Right ventricle myocardium superior (tissue), 1 donor: ENCODE results near the gene KIF6. TPM values are rescaled to one million over a fixed set of nuclear protein-coding genes. Genes with fewer than 3 reads are reported as not detected.

ENCODE experiments used
- ATAC-seq: fragments of 200-7000 bp; cut with Tn5 transposase; one replicate; pipeline ENCODE4 v1.9.1; 2020; ENCODE audit warnings: mild to moderate bottlenecking; ENCODE audit not compliant: poor library complexity
- DNase-seq: peaks from one replicate; pipeline ENCODE4 v3.0.0-alpha.2; 2020
- intact Hi-C: fragments of 100-400 bp; cut with DNase I; formaldehyde crosslinking; loops from one replicate; pipeline ENCODE4 v1.11.2; 2022
- total RNA-seq: library from RNA; stranded (reverse); fragmentation: NEBNext Ultra II Directional; extraction: Animal tissue kit (Norgen Biotek cat#: 25700); gene quantifications from one replicate; pipeline ENCODE4 v1.2.1, GENCODE V29; 2021
- donor health status: DM: no; HTN: yes; CAD: no; lungs with severe emphysema.

The KIF6 gene
- total RNA-seq, 1 donor from 2014 or later, result 0.27 TPM

DNA sequence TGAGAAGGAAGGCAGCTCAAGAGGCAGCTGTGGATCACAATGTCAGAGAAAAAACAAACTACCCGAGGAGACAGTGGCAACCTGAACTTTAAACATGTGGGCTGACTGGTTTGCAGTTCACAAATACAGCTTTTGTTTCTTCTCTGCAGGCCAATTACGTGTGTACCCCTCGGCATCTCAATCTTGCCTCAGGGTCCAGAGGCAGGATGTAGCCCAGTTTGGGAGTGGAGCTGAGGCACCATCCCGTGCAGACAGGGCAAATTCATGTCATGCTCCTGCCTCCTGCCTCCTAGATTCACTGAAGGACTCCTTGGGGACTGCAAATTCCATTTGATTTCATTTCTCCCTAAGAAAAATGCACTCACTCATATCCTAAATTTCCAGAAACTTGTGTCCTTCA, 308.5 kb downstream of the KIF6 start:
- ATAC-seq, result no peak
- intact Hi-C loops, result no loop called here
- no peak for DNase-seq

DNA sequence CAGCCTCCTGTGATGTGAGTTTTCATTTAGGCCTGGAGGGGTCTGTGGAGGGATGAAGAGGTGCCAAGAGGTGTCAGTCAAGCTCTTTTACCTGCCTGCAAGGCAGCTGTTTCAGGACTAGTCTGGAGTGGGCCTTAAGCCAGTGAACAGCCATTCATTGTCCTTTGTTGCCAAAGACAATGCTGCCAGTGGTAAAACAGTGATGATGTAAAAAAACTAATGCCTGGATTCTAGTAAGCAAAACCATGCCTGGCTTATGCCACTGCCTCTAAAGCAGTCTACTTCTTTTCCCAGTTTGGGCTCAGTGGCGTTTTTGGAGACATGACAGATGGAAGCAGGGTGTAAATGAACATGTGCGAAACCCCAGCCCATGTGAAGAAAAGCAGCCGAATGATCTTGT, 309.2 kb downstream of the KIF6 start:
- ATAC-seq (no peak), DNase-seq (no peak)
- intact Hi-C loops, result no loop called here

DNA sequence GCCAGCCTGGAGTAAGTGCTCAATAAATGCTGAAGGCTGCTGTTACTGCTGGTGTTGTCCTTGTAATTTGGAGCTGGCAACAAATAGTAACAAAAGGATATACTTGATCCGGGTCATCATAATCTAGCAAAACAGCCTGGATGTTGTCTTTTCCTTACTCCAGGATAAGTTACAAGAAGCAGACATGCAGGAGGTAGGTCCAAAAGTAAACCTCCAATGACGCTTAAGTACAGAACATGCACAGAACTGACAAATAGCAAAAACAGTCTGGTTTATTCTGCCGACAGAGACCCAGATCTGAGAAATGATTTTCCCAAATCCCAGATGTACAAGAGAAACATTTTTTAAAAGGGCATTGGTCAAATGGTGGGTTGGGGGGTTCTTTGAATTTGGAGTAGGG, 309.7 kb downstream of the KIF6 start:
- ATAC-seq, result no peak
- DNase-seq, result no peak
- intact Hi-C loops, result no loop called here

DNA sequence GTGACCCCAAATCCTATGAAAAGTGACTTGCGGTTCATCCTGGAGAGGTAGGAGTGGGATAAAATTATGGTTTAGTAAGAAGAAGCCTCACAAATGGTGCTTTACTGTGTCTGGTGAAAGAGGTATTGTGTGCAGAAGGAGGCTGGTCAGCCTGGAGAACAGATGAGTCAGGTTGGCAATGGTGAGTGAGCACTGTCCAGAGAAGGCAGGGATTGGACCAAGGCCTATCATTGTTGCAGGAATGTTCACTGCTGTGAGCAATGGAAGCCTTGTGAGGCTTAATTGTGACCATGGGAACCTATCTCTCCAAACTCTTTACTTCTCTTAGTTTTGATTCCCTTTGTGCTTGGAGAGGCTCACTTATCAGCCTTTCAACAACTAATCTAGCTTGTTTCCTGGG, 313.7 kb downstream of the KIF6 start:
- intact Hi-C loops, result no loop called here
- peak; percentile 71 for ATAC-seq
- DNase-seq, result no peak

DNA sequence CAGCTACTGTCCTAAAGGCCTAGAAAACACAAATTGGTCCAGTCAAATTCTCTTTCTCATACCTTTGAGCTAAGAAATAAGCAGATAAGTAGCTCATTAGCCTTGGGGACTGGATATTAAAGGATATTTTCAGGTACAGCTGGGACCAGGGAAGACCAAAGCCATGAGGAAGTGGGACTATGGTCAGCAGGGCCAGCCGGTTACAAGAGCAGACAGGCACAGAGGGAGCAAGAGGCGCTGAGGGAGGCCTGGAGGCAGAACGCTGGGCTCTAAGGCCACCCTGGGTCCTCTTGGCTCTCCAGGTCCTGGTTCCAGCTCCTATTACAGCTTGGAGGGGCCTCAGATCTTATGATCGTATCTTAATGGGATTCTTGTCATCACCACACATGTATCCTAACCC, 314.2 kb downstream of the KIF6 start:
- DNase-seq, result no peak
- no peak for ATAC-seq
- intact Hi-C loops, result no loop called here

DNA sequence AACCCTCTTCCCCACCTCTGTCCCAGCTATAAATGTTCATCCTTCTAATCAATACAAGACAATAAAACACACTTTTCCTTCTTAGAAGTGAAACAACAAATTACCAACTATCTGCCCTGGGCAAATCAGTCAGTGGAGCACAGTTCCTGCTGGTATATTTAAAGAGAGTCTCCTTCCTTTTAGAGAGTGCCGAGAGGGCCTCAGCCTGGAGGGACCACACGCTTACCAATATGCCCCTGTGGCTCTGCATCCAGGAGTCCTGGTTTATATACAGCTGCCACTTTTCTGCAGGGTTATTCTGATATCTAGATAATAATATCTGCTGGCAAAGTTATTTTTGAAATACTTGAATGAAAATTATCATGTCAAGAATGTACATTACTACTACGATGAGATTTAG, 315.3 kb downstream of the KIF6 start:
- intact Hi-C loops, result no loop called here
- ATAC-seq (no peak), DNase-seq (no peak)

DNA sequence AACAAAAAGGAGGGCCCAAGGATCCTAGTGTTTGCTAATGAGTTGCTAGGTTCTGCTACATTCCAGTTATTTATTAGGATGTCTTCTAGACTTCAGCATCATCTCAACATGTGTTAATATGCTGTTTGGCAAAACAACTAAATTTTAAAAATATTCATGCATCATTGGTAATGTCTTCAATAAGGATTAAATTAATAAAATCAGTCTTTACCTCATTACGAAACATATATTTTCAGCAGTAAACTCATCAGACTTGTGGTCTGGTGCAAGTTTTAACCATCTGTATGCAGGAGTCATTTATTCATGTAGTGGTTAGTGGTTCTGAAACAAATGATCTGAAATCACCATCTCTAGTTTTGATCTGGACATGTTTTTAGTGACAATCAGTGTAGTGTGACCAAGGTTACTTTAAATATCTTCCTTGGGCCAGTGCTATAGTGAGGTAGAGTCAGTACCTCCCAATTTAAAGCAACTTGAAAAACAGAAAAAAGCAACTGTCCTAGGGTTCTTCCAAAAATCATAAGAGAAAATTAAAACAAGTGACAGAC, 317.7 kb downstream of the KIF6 start:
- intact Hi-C loops, result no loop called here
- DNase-seq (no peak), ATAC-seq (no peak)

DNA sequence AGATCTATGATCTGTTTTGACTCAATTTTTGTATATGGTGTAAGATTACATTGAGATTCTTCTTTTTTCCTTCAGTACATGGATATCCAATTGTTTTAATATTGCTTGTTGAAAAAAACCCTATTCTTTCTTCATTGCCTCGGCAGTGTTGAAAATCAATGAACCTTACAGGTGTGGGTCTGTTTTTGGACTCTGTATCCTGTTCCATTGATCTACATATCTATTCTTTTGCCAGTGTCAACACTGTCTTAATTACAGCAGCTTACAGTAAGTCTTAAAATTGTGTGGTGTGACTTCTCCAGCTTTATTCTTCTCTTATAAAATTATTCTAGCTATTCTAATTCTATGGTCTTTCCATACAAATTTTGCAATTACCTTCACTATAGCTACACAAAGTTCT, 320.9 kb downstream of the KIF6 start:
- no peak for DNase-seq
- intact Hi-C loops, result no loop called here
- no peak for ATAC-seq

DNA sequence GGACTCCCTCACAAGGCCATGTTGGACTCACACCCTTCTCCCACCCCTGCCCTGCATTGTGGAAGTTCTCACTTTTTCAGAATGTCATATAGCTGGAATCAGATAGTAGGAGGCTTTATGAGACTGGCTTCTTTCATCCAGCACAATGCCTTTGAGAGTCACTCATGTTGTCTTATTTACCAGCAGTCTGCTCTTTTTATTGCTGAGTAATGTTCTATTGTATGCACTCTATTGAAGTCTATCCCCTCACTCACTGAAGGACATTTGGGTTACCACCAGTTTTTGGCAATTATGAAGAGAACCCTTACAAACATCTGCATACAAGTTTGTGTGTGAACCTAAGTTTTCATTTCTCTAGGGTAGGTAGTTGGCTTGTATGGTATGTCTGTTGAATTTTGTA, 321.9 kb downstream of the KIF6 start:
- intact Hi-C loops, result no loop called here
- DNase-seq (no peak), ATAC-seq (no peak)

DNA sequence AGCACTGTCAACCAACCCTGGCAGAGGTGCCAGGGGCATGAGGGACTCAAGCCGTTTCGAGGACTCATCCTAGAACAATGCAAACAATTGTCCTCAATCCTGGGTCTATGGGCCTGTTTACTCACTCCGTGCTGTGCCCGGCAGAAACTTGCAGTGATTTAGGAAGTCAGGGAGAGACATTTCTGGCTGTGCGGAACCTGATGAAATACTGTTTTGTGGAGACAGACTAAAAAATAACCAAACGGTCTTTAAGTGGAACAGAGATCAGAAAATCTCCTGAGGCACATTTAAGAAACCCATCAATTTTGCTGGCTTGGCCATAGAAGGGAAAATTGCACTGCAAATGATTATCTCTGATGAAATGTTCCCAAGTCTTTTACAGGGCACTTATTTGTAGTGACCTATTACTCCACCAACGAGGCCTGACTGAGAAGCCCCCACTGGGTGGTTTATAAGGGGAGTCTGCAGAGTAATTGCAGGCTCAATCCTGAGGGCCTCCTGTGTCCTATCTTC, 322.9 kb downstream of the KIF6 start:
- ATAC-seq (no peak), DNase-seq (no peak)
- intact Hi-C loops, result no loop called here

DNA sequence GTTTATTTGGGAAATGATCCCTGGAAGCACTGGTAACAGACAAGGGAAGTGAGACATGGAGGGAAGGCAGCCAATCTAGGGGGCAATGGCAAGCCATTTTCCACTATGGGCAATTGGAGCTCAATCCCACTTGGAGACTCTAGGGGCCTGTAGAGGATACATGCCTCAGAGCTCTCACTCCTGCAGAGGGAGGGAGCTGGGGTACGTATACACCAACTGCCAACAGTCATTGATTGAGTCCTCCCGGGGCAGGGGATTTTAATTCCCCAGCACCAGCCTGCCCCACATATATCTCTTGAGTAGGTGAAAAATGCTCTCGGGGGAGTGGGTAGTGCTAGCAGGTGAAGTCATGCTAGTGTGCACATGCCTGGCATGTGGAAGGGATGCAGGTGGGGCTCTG, 323.8 kb downstream of the KIF6 start:
- intact Hi-C loops, result no loop called here
- ATAC-seq (no peak), DNase-seq (no peak)

DNA sequence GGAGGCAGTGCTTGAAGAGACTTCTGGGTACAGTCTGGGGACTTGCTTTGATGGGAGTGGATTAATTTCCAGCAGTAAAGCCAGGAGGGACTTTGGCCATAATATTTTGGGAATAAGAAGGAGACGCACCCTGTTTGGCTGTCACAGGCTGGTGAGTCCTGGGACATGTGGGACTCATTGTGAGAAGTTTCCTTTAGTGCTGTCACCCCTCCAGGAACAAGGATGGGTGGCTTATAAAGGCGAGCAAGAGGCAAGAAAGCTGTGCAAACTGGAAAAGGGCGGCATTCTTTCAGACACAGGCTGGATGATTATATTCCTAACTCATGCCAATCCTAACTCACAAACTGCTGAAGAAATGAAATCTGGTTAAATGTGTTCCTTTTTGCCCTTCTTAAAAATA, 325.2 kb downstream of the KIF6 start:
- intact Hi-C loops, result no loop called here
- no peak for DNase-seq
- no peak for ATAC-seq

DNA sequence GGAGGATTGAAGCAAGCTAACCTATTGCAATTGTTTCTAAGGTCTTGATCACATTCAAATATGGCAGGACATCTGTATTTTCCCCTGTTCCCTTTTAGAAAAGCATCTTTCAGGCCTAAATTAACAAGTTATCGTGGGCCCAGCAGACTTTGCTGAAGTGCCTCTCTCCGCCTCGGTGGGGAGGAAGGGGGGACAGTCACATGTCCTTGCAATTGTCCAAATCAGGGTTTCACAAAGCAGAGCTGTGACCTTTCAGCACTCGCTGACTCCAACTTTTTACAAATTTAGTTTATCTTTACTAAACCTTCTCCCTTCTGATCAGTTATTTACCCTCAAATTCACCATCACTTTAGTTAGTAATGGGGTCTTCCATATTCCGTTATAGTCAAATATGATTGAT, 328.4 kb downstream of the KIF6 start:
- ATAC-seq, result no peak
- intact Hi-C loops, result no loop called here
- DNase-seq, result no peak

DNA sequence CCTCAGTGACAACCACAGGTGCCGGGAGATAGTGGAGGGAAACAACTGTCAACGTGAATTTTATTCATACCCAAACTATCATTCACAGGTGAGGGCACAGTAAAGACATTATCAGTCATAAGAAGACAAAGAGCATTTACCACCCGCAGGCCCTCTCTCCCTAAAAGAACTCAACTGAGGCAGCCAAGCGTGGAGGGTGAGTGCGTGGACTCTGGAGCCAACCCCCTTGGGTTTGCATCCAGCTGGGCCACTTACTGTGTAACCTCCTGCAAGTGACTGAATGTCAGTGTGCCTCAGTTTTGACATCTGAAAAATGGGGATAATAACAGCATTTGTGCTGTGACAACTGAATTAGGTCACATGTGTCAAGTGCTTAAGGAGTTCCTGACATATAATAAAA, 332.1 kb downstream of the KIF6 start:
- no peak for ATAC-seq
- intact Hi-C loops, result no loop called here
- DNase-seq, result no peak

DNA sequence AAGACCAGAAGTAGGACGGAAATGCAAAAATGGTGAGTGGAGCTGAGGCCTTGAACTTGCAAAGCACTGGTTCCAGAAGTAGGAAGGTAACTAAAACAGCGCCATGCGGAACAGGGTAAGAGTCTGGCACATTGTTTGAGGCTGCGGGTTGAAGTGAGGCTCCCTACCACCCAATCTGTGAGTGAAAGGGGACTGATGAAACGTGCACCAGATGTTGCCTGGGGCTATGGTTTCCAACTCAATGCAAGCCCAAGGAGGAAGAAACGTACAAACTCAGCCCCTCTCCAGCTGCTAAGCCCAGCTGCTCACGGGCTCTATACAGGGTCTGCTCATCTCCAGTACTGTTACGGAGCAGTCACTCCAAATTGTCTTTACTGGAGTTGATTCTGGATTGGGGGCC, 334.0 kb downstream of the KIF6 start:
- no peak for ATAC-seq
- intact Hi-C loops, result no loop called here

DNA sequence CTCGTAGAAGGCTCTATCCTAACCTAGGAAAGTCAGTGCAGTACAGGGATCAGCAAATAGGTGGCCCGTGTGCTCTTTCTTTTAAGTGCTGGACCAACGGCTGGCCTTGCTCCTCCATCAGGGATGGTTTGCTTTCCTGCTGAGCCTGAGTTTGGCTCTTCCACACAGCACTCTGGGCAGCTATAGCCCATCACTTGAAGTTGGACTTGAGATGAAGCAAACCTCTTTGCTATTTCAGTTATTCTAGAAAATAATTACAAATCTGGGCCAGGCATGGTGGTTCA, 335.8 kb downstream of the KIF6 start:
- intact Hi-C loops, result no loop called here
- ATAC-seq (peak; percentile 39), DNase-seq (no peak)

More for the DNA sequence above, 334.0 kb downstream of the KIF6 start:
- DNase-seq, result no peak

DNA sequence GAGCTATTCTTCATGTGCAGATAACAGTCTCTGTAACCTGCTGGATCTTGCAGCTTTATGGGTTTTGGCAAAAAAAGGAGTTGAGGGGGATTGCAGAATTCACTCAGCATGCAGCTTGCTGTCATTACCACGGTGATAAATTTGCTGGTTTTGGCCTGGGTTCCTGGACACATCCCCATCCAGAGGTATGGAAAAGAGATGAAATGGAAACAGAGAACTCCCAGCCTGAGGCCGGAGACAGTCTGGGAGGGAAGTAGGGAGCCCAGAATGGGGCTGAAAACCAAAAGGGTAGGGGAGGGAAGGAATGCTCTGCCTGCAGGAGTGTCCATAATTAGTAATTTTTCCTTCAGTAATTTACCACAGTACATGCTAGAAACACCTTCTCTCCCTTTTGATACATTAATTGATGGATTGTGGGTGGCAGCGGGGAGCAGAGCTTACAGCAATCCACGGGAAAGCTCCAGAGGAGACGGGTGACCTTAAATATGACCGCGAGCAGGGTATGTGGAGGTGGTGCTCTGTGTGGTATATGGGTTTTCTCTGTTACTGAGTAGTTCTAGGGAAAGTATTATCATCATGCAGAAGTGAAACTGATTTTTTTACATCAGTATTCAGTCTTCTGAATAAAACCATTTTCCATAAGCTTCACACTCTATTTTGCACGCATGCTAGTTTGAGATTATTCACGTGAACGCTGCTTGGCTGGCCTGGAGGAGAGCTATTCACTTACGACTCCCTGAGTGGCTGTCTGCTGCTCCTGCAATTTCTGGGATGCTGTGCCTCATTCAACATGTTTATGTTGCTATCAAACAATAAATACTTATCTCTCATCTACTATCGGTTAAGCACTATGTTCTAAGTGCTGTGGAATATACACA, 336.4 kb downstream of the KIF6 start:
- DNase-seq (no peak), ATAC-seq (no peak)
- intact Hi-C loops, result no loop called here

DNA sequence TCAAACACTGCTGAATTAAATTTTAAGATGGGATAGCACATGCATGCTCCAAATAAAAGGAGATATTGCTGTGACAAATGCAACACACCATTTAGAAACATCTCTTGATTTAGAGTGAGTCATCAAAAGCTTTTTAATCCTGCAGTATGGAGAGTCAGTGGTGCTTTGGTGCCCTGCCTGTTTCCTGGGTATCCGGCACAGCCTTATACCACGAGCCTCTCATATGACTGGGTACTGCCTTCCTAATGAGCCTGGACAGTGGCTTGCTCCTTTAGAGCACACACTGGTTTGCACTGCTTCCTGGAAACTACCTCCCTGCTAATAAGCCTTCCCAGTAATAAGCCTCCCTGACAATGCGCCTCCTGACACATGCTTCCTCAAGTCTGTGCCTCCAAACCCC, 337.4 kb downstream of the KIF6 start:
- intact Hi-C loops, result no loop called here

DNA sequence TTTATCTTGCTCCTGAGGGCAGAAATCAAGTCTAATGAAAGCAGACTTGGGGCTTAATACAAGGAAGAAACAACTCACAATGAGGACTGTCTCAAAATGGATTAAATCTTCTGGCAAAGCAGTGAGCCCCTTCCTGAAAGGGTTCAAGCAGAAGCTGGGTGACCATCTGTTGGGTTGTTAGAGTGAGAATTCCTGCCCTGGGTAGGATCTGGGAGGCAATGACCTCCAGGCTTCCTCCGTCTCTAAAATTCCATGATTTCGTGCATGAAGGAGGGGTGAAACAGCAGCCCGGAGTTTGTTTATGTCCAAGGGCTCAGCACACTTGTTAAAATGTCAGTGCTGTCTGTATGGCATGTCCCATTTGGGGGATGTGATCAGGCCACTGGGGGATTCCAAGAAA, 338.7 kb downstream of the KIF6 start:
- ATAC-seq (no peak), DNase-seq (no peak)
- intact Hi-C loops, result no loop called here

More for the DNA sequence above, 337.4 kb downstream of the KIF6 start:
- DNase-seq (no peak), ATAC-seq (no peak)

DNA sequence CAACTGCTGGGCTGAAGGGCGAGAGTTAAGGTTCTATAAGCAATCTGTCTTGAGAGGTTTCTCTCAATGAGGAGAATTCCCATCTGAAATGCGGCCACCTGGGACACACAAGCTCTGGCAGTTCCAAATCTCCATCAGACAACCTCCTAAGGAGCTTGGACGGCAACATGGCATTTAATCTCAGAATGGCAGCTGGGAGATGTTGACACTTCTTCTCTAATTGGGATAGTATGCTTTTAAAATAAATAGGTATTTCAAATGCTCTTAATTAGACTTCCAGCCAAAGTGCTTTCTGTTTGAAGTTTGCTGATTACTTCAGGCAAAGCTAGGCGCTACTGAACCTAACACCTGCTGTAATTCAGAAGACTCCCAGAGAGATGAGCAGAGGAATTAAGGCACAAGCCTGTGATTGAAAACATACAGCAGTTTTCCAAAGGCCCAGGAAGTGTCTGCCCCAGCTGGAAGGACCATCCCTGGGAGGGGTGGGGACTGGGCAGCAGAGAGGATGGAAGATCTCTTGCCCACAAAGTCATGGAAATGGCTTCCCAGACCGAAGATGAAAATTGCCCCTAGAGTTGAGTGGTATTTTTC, 343.6 kb downstream of the KIF6 start:
- intact Hi-C loops, result no loop called here
- no peak for ATAC-seq

More for the DNA sequence above, 343.6 kb downstream of the KIF6 start:
- DNase-seq, result no peak
